AG09309 (cell line): ENCODE measurements around the gene GATA6.
"Not testable (repeated sequence)": the region's sequence is repeated elsewhere in the genome, so short reads cannot be mapped to it uniquely, and the experiment has no call there.

Experiments used
- DNase-seq: peaks from one replicate; pipeline ENCODE4 v3.0.0-alpha.2; 2010; ENCODE audit warnings: low read depth
- H3K4me3 ChIP-seq: 2 replicates; pipeline ENCODE4 v1.5.1; 2011; ENCODE audit warnings: mild to moderate bottlenecking, low read depth, low read length, moderate library complexity; ENCODE audit not compliant: control insufficient read depth
- CTCF ChIP-seq: IDR thresholded peaks from 2 replicates; pipeline ENCODE4 v1.5.1; 2011; ENCODE audit warnings: mild to moderate bottlenecking, low read depth, low read length, inconsistent platforms; ENCODE audit not compliant: insufficient read depth, control insufficient read depth; ENCODE audit errors: missing control alignments

Gene GATA6

GRCh38 chr18:22213333-22213973 is 44.1 kb downstream of the GATA6 start:
- H3K4me3 ChIP-seq, result no peak overlapping the region
- DNase-seq, result no peak
- TF ChIP-seq CTCF, result no peak

GRCh38 chr18:22214731-22215528 is 45.5 kb downstream of the GATA6 start:
- TF ChIP-seq CTCF, result no peak
- DNase-seq, result no peak
- no peak overlapping the region for H3K4me3 ChIP-seq

- no peak for DNase-seq
- TF ChIP-seq CTCF, result no peak
These were observed 49.4 kb downstream of the GATA6 start for GRCh38 chr18:22218835-22219234.

GRCh38 chr18:22219568-22220355 is 50.4 kb downstream of the GATA6 start:
- TF ChIP-seq CTCF, result peak; percentile 26
- no peak for DNase-seq
- H3K4me3 ChIP-seq, result no peak overlapping the region

More at GRCh38 chr18:22218835-22219234, 49.4 kb downstream of the GATA6 start:
- H3K4me3 ChIP-seq, result no peak overlapping the region

- not testable (repeated sequence) for DNase-seq, H3K4me3 ChIP-seq
These were observed 51.2 kb downstream of the GATA6 start for GRCh38 chr18:22220585-22220984.

GRCh38 chr18:22221350-22221749 is 52.0 kb downstream of the GATA6 start:
- no peak overlapping the region for H3K4me3 ChIP-seq
- no peak for TF ChIP-seq CTCF
- no peak for DNase-seq
